ENCODE measurements around the gene TMEM203.

The TMEM203 gene

GRCh38 chr9:137163805-137164204, 41.6 kb downstream of the TMEM203 start:
- CTCF ChIA-PET: no interaction called here
- POLR2A ChIA-PET: no interaction called here
- no peak for DNase-seq (ENCODE audit: extremely low spot score)
- TF ChIP-seq CTCF (IDR thresholded peaks at IDR 0.05; ENCODE audit: control extremely low read depth, extremely low read depth, low read depth, missing control alignments): no peak

GRCh38 chr9:137163365-137163715, 42.1 kb downstream of the TMEM203 start:
- ChIA-PET POLR2A (no interaction called here), CTCF (interaction anchor here (1.1 kb wide), 1 partner anchor 25 kb away, joined by 4 read pairs; the partner anchor contains the start of genes ANAPC2 and SSNA1)
- no peak for TF ChIP-seq CTCF (IDR thresholded peaks at IDR 0.05; ENCODE audit: control extremely low read depth, extremely low read depth, low read depth, missing control alignments)
- DNase-seq (ENCODE audit: extremely low spot score): no peak

- DNase-seq (ENCODE audit: extremely low spot score): no peak
- no peak for TF ChIP-seq CTCF (IDR thresholded peaks at IDR 0.05; ENCODE audit: control extremely low read depth, extremely low read depth, low read depth, missing control alignments)
- POLR2A ChIA-PET: no interaction called here
- CTCF ChIA-PET: interaction anchor here (1.1 kb wide), 1 partner anchor 26 kb away, joined by 4 read pairs; the partner anchor contains the start of genes ANAPC2 and SSNA1
Measured at GRCh38 chr9:137162505-137163364, 42.7 kb downstream of the TMEM203 start.

GRCh38 chr9:137161558-137162486, 43.6 kb downstream of the TMEM203 start:
- ChIA-PET CTCF (no interaction called here), POLR2A (no interaction called here)
- DNase-seq (ENCODE audit: extremely low spot score): no peak
- TF ChIP-seq CTCF (IDR thresholded peaks at IDR 0.05; ENCODE audit: control extremely low read depth, extremely low read depth, low read depth, missing control alignments): no peak

- CTCF ChIA-PET: interaction anchor here (1.6 kb wide), 1 partner anchor 76 kb away, joined by 4 read pairs; no protein-coding TSS in a partner anchor
- TF ChIP-seq CTCF (IDR thresholded peaks at IDR 0.05; ENCODE audit: control extremely low read depth, extremely low read depth, low read depth, missing control alignments): no peak
- DNase-seq (ENCODE audit: extremely low spot score): no peak
- POLR2A ChIA-PET: no interaction called here
Measured at GRCh38 chr9:137160716-137161557, 44.5 kb downstream of the TMEM203 start.

GRCh38 chr9:137160054-137160425, 45.4 kb downstream of the TMEM203 start:
- ChIA-PET CTCF (interaction anchor here (1.6 kb wide), 1 partner anchor 77 kb away, joined by 4 read pairs; no protein-coding TSS in a partner anchor), POLR2A (no interaction called here)
- no peak for TF ChIP-seq CTCF (IDR thresholded peaks at IDR 0.05; ENCODE audit: control extremely low read depth, extremely low read depth, low read depth, missing control alignments)
- no peak for DNase-seq (ENCODE audit: extremely low spot score)
